RWPE2 (cell line): ENCODE measurements around the gene AFAP1L1.

Source experiments
- ATAC-seq: fragments of 200-7000 bp; cut with Tn5 transposase; 3 replicates; pipeline ENCODE4 v1.9.1; 2021; ENCODE audit warnings: low read depth
- DNase-seq: peaks from one replicate; pipeline ENCODE4 v3.0.0-alpha.2; 2020; ENCODE audit warnings: low spot score
- H3K27ac ChIP-seq: fragments of 450-650 bp; 2 replicates; pipeline ENCODE4 v1.5.1; 2017; ENCODE audit warnings: mild to moderate bottlenecking; ENCODE audit not compliant: poor library complexity, severe bottlenecking
- H3K27me3 ChIP-seq: fragments of 250-450 bp; sonication (Bioruptor Pico); 2 replicates; pipeline ENCODE4 v1.5.1; 2021; ENCODE audit warnings: mild to moderate bottlenecking, moderate library complexity; ENCODE audit not compliant: insufficient read depth, poor library complexity, severe bottlenecking
- H3K36me3 ChIP-seq: fragments of 250-450 bp; sonication (Bioruptor Pico); 2 replicates; pipeline ENCODE4 v1.5.1; 2020; ENCODE audit warnings: low read depth, mild to moderate bottlenecking, moderate library complexity
- H3K4me1 ChIP-seq: fragments of 250-450 bp; sonication (Bioruptor Pico); 2 replicates; pipeline ENCODE4 v1.5.1; 2021; ENCODE audit warnings: mild to moderate bottlenecking, moderate library complexity; ENCODE audit not compliant: insufficient read depth, poor library complexity, severe bottlenecking
- H3K4me3 ChIP-seq: fragments of 250-450 bp; sonication (Bioruptor Pico); 2 replicates; pipeline ENCODE4 v1.5.1; 2021; ENCODE audit warnings: mild to moderate bottlenecking, moderate library complexity; ENCODE audit not compliant: severe bottlenecking
- H3K9me3 ChIP-seq: fragments of 250-450 bp; sonication (Bioruptor Pico); 2 replicates; pipeline ENCODE4 v1.5.1; 2021; ENCODE audit warnings: mild to moderate bottlenecking, moderate library complexity; ENCODE audit not compliant: severe bottlenecking
- TF ChIP-seq, protein P1 (sequence below): fragments of 450-650 bp; IDR thresholded peaks from one replicate; pipeline ENCODE4 v1.5.1; 2017; ENCODE audit warnings: mild to moderate bottlenecking, moderate library complexity; ENCODE audit not compliant: poor library complexity, severe bottlenecking

Gene AFAP1L1

GRCh38 chr5:149239917-149240316 is 31.7 kb upstream of the AFAP1L1 start:
- peaks cover 8% of the 10 kb centered on the region; the same call in 1 of the 2 replicates for H3K36me3 ChIP-seq
- no peak overlapping the region for H3K27ac ChIP-seq
- no peaks in the 10 kb centered on the region for H3K9me3 ChIP-seq
- TF ChIP-seq, protein P1, sequence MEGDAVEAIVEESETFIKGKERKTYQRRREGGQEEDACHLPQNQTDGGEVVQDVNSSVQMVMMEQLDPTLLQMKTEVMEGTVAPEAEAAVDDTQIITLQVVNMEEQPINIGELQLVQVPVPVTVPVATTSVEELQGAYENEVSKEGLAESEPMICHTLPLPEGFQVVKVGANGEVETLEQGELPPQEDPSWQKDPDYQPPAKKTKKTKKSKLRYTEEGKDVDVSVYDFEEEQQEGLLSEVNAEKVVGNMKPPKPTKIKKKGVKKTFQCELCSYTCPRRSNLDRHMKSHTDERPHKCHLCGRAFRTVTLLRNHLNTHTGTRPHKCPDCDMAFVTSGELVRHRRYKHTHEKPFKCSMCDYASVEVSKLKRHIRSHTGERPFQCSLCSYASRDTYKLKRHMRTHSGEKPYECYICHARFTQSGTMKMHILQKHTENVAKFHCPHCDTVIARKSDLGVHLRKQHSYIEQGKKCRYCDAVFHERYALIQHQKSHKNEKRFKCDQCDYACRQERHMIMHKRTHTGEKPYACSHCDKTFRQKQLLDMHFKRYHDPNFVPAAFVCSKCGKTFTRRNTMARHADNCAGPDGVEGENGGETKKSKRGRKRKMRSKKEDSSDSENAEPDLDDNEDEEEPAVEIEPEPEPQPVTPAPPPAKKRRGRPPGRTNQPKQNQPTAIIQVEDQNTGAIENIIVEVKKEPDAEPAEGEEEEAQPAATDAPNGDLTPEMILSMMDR: no peak
- no peak overlapping the region for H3K4me3 ChIP-seq
- no peaks in the 10 kb centered on the region for H3K27me3 ChIP-seq
- ATAC-seq (no peak), DNase-seq (no peak)
- H3K4me1 ChIP-seq: no peaks in the 10 kb centered on the region

DNA sequence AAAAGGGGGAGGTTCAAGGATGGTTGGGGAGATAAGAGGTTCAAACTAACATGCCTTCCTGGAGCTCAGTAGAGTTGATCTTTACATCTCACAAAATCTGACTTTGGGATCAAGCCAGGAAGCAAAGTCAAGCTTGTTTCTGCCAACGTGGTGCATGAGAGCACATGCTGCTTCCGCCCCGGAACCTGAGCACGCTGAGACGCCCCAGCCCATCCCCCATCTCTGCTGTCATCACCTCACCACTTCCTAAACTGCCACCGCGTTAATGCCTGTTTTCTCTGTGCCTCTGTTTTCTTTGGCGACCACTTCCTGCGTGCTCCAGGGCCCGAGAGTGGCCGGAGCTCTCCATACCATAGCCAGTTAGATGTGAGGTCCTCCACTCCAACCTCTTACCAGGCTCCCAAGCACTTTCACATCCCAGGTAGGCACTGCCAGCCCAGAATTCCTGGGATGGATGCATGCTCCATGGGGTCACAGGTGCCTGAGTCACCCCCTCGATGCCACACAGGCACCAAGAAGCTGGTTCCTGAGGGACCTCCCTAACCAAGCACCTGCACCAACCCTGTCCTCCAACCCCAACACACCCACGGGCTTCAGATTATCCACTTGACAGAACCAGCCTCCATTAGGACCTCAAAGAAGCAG is 31.2 kb upstream of the AFAP1L1 start:
- peaks cover 3% of the 10 kb centered on the region; the same call in 1 of the 2 replicates for H3K36me3 ChIP-seq
- no peak overlapping the region for H3K4me3 ChIP-seq
- TF ChIP-seq, protein P1: no peak
- H3K9me3 ChIP-seq: no peaks in the 10 kb centered on the region
- no peaks in the 10 kb centered on the region for H3K27me3 ChIP-seq
- no peak for DNase-seq
- no peak for ATAC-seq
- H3K27ac ChIP-seq: no peak overlapping the region
- no peaks in the 10 kb centered on the region for H3K4me1 ChIP-seq

DNA sequence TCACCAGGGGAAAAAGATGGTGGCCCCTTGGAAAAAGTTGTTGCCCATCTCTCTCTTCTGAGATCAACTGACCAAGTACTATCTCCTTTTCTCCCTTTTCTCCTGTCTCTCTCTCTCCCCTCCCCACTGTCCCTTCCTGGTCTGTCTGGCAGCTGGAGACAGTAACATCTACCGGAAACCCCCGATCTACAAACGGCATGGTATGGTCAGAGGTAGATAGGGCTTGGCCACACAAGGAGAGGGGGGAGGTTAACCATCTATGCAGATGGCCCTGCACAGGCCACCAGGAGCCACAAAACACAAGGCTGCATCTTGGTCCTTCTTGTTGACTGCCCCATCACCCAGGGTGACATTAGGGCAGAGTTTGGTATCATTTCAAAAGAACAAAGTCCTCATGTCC is 29.3 kb upstream of the AFAP1L1 start:
- no peak for ATAC-seq
- TF ChIP-seq, protein P1: no peak
- Histone ChIP-seq H3K4me3 (no peak overlapping the region), H3K27me3 (no peaks in the 10 kb centered on the region), H3K36me3 (peaks cover 8% of the 10 kb centered on the region; the same call in 1 of the 2 replicates), H3K27ac (no peak overlapping the region), H3K9me3 (no peaks in the 10 kb centered on the region), H3K4me1 (no peaks in the 10 kb centered on the region)
- DNase-seq: no peak

DNA sequence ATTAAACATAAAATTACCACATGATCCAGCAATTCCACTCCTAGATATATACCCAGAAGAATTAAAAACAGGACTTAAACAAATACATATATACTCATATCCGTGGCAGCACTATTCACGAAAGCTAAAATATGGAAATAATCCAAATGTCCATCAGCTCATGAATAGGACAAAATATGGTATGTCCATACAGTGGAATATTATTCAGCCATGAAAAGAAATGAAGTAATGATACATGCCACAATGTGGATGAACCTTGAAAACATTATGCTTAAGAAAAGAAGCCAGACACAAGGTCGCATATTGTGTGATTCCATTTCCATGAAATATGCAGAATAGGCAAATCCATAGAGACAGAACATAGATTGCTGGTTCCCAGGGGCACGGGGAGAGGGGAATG is 24.8 kb upstream of the AFAP1L1 start:
- DNase-seq (no peak), ATAC-seq (no peak)
- peaks cover 9% of the 10 kb centered on the region; the same call in 1 of the 2 replicates for H3K36me3 ChIP-seq
- H3K4me3 ChIP-seq: no peak overlapping the region
- H3K4me1 ChIP-seq: no peaks in the 10 kb centered on the region
- no peaks in the 10 kb centered on the region for H3K9me3 ChIP-seq
- TF ChIP-seq, protein P1: no peak
- H3K27ac ChIP-seq: no peak overlapping the region
- no peaks in the 10 kb centered on the region for H3K27me3 ChIP-seq

DNA sequence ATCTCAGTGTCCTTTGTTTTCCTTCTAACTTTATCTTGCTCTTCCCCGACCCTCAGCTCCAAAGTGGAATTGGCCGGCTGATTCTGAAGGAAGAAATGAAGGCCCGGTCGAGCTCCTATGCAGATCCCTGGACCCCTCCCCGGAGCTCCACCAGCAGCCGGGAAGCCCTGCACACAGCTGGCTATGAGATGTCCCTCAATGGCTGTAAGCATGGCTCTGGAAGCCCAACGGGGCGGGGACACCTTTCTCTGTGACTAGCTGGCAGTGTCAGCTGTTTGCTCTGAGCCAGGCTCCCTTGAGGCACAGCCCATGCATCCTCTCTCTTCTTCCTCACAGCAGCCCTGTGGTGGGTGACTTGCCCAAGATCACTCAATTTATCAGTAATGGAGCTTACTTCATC is 23.9 kb upstream of the AFAP1L1 start:
- Histone ChIP-seq H3K27ac (no peak overlapping the region), H3K27me3 (no peaks in the 10 kb centered on the region), H3K36me3 (peaks cover 9% of the 10 kb centered on the region; the same call in 1 of the 2 replicates), H3K9me3 (no peaks in the 10 kb centered on the region), H3K4me1 (no peaks in the 10 kb centered on the region), H3K4me3 (no peak overlapping the region)
- DNase-seq (no peak), ATAC-seq (no peak)
- TF ChIP-seq, protein P1: no peak
